ENCODE results near the gene MFSD6. TPM values are rescaled to one million over a fixed set of nuclear protein-coding genes. Genes with fewer than 3 reads are reported as not detected.

MFSD6 gene
- total RNA-seq, 1 donor from 2014 or later: 37.4 TPM

DNA sequence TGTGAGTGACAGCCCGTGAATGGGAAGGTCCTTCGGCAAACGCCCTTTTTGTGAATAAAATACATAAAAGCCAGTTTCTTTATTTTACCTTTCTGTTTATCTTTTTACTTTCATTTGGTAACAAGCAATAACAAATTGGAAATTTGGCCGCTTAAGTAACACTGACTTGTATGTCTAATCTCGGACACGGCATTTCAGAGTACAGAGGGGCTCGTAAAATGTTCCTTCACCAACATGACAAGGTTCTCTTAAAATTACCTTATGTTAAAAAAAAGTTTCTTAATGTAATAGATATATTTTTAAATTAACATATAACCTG, 126.9 kb downstream of the MFSD6 start:
- Histone ChIP-seq H3K4me3 (ENCODE audit: low read depth, low read length) (peak overlapping the region; percentile 74), H3K27me3 (ENCODE audit: control insufficient read depth, insufficient read depth, low read length) (no peaks in the 10 kb centered on the region), H3K36me3 (ENCODE audit: control insufficient read depth, insufficient read depth, low read length) (no peaks in the 10 kb centered on the region)
- no peak for DNase-seq (ENCODE audit: low read depth)
- no peak for FAIRE-seq
- TF ChIP-seq, protein P1, sequence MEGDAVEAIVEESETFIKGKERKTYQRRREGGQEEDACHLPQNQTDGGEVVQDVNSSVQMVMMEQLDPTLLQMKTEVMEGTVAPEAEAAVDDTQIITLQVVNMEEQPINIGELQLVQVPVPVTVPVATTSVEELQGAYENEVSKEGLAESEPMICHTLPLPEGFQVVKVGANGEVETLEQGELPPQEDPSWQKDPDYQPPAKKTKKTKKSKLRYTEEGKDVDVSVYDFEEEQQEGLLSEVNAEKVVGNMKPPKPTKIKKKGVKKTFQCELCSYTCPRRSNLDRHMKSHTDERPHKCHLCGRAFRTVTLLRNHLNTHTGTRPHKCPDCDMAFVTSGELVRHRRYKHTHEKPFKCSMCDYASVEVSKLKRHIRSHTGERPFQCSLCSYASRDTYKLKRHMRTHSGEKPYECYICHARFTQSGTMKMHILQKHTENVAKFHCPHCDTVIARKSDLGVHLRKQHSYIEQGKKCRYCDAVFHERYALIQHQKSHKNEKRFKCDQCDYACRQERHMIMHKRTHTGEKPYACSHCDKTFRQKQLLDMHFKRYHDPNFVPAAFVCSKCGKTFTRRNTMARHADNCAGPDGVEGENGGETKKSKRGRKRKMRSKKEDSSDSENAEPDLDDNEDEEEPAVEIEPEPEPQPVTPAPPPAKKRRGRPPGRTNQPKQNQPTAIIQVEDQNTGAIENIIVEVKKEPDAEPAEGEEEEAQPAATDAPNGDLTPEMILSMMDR (IDR thresholded peaks at IDR 0.05; ENCODE audit: insufficient read depth, low read length, severe bottlenecking): no peak

DNA sequence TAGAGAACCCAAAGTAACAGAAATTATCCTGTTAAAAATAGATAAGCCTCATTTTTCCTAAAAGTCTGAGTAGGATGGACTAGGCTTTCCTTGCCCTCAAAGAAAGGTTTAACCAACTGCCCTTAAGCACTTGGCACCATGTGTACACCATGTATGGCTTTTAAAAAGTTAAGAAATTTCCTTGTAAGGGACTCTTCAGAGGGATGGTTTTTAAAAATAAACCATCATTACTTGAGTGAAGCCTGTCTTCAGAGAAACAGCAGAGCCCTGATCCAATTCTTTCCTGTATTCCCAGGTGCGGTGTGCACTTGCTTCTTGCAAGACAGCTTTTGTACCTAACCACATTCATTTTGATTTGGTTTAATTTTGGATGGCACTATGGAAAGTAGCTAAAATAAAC, 127.4 kb downstream of the MFSD6 start:
- Histone ChIP-seq H3K4me3 (ENCODE audit: low read depth, low read length) (peak overlapping the region; percentile 74), H3K27me3 (ENCODE audit: control insufficient read depth, insufficient read depth, low read length) (no peaks in the 10 kb centered on the region), H3K36me3 (ENCODE audit: control insufficient read depth, insufficient read depth, low read length) (no peaks in the 10 kb centered on the region)
- no peak for DNase-seq (ENCODE audit: low read depth)
- TF ChIP-seq, protein P1 (IDR thresholded peaks at IDR 0.05; ENCODE audit: insufficient read depth, low read length, severe bottlenecking): no peak
- no peak for FAIRE-seq

DNA sequence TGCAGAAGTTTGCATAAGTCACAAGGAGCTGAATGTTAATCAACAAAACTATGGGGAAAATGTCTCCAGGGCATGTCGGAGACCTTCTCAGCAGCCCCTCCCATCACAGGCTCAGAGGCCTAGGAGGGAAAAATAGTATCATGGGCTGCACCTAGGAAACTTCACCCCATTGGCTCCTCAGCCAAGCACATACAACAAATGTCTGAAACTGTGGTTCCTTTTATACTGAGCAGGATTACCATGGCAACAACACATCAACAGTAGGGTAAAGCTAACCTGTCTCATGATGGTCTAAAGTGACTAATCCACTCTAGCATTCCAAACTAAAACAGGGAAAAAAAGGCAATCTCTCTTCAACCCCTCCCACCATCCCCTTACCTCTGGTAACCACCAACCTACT, 129.6 kb downstream of the MFSD6 start:
- Histone ChIP-seq H3K27me3 (ENCODE audit: control insufficient read depth, insufficient read depth, low read length) (no peaks in the 10 kb centered on the region), H3K36me3 (ENCODE audit: control insufficient read depth, insufficient read depth, low read length) (no peaks in the 10 kb centered on the region), H3K4me3 (ENCODE audit: low read depth, low read length) (no peak overlapping the region)
- FAIRE-seq: no peak
- DNase-seq (ENCODE audit: low read depth): no peak
- TF ChIP-seq, protein P1 (IDR thresholded peaks at IDR 0.05; ENCODE audit: insufficient read depth, low read length, severe bottlenecking): no peak

DNA sequence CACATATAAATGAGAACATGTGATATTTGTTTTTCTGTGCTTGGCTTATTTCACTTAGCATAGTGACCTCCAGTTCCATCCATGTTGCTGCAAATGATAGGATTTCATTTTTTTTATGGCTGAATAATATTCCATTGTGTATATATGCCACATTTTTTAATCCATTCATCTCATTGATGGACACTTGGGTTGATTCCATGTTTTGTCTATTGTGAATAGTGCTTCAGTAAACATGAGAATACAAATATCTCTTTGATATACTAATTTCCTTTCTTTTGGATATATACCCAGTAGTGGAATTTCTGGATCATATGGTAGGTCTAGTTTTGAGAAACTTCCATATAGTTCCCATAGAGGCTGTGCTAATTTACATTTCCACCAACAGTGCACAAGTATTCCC, 130.0 kb downstream of the MFSD6 start:
- no peak for DNase-seq (ENCODE audit: low read depth)
- FAIRE-seq: no peak
- TF ChIP-seq, protein P1 (IDR thresholded peaks at IDR 0.05; ENCODE audit: insufficient read depth, low read length, severe bottlenecking): no peak

DNA sequence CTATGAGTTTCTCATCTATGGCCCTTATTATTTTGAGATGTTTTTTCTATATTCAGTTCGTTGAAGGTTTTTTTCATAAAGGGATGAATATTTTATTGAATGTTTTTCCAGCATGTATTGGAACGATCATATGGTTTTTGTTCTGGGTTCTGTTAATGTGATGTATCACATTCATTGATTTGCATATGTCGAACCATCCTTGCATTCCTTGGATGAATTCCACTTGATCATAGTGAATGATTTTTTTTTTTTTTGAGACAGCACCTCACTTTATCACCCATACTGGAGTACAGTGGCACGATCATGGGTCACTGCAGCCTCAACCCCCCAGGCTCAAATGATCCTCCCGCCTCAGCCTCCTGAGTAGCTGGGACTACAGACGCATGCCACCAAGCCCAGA, 131.9 kb downstream of the MFSD6 start:
- DNase-seq (ENCODE audit: low read depth): no peak
- no peak for FAIRE-seq
- TF ChIP-seq, protein P1 (IDR thresholded peaks at IDR 0.05; ENCODE audit: insufficient read depth, low read length, severe bottlenecking): no peak
- H3K36me3 ChIP-seq (ENCODE audit: control insufficient read depth, insufficient read depth, low read length): no peaks in the 10 kb centered on the region
- H3K4me3 ChIP-seq (ENCODE audit: low read depth, low read length): no peak overlapping the region
- no peaks in the 10 kb centered on the region for H3K27me3 ChIP-seq (ENCODE audit: control insufficient read depth, insufficient read depth, low read length)

More for the DNA sequence above, 130.0 kb downstream of the MFSD6 start:
- no peaks in the 10 kb centered on the region for H3K36me3 ChIP-seq (ENCODE audit: control insufficient read depth, insufficient read depth, low read length)
- no peak overlapping the region for H3K4me3 ChIP-seq (ENCODE audit: low read depth, low read length)
- no peaks in the 10 kb centered on the region for H3K27me3 ChIP-seq (ENCODE audit: control insufficient read depth, insufficient read depth, low read length)

DNA sequence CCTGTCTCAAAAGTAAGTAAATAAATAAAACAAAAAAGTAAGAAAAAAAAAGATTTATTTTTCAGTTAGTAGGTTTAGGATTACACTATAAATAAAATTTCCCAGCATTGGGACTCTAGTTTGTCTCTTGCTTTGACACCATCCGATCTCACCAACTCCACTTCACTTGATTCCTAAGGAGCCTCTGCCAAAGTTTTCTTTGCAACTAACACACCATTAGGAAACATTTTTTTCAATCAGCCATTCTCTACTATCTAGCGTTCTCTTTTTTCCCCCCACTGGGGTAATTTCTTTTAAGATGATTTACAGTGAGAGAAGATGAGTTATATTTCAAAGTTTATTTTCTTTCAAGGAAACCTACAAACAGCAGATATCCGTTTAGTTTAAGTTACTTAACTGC, 136.9 kb downstream of the MFSD6 start:
- TF ChIP-seq, protein P1 (IDR thresholded peaks at IDR 0.05; ENCODE audit: insufficient read depth, low read length, severe bottlenecking): no peak
- FAIRE-seq (no peak), DNase-seq (ENCODE audit: low read depth) (no peak)
- no peaks in the 10 kb centered on the region for H3K36me3 ChIP-seq (ENCODE audit: control insufficient read depth, insufficient read depth, low read length)
- no peak overlapping the region for H3K4me3 ChIP-seq (ENCODE audit: low read depth, low read length)
- H3K27me3 ChIP-seq (ENCODE audit: control insufficient read depth, insufficient read depth, low read length): no peaks in the 10 kb centered on the region
